NCI-H2196 treated with DMSO at 0.1 percent for 48 hours (cell line): ENCODE measurements around the gene PADI1.

Experiments used
- DNase-seq: peaks from one replicate; lab custom pipeline; 2025; ENCODE audit not compliant: unreplicated experiment; lab: John Stamatoyannopoulos, UW

Gene PADI1

DNA sequence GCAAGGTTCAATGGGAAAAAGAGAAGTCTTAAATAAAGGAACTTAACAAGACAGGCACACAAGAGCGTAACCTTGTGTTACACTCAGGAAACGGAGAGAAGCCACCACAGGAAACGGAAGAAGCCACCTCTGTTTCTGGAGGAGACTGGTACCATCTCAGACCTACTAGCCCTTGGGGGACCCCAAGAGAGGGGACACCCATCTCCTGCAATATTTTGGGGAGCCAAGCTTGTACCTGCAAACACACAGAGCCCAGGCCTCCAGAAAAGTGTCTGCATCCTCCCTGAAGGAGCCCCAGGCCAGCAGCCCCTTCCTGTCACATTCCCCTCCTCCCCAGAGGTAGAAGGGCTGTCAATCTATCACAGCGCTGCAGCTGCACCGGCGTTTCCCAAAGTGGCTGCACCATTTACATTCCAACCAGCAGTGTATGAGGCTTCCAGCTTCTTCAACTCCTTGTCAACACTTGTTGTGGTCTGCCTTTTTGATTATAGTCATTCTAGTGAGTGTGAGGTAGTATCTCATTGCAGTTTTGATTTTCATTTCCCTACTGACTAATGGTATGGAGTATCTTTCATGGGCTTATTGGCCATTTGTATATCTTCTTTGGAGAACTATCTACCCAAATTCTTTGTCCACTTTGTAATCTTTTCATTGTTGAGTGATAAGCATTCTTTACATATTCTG is 23.0 kb upstream of the PADI1 start:
- no peak for DNase-seq

DNA sequence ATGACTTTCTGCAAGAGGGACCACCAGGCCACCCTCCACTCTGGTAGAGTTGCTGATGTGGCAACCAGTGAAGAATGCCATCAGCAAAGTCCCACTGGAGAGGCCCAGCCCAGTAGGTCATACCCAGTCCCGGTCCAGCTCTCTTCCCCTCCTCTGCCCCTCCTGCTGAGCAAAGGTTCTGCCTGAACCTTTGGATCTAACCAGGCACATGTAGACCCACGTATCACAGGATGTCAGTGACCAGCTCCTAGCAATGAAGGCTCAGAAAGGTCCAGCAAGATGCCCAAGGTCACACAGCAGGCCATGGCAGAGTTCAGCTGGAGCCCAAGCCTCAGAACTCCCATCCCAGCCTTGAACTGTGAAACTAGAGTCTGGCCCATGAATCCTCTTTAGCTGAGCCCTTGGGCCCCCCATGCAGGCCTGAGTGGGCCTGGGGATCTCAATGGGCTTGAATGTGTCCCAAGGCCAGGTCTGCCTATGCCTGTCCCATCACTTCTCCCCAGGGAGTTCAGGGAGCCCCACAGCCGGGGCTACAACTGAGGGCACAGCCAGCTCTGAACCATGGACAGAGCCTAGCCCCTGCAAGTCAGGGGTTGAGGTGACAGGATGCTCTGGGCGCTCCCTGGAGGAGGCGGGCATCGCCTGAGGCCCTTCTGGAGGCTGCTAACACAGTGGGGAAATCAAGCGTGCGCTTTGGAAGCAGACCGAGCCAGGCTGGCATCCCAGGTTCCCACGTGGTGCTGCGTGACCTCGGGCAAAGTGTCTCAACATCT is 21.4 kb upstream of the PADI1 start:
- no peak for DNase-seq

DNA sequence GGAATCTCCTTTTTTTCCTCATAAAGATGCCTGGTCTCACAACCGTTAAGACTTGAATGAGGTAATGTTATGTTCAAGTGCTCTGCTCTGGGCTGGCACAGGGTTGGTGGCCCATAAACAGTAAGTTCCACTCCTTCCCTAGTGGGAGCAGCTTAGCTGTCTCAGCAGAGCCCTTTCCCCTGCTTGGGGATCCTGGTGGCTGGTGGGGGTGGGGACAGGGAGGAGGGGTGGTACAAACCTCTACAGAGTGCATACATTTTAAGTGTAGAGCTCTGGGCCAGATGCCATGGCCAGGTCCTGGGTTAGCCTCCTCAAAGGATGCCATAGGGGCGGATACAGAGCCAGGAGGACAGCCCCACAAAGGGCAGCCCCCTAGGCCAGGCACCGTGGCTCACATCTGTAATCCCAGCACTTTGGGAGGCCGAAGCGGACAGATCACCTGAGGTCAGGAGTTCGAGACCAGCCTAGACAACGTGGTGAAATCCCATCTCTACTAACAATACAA is 20.7 kb upstream of the PADI1 start:
- DNase-seq = no peak

DNA sequence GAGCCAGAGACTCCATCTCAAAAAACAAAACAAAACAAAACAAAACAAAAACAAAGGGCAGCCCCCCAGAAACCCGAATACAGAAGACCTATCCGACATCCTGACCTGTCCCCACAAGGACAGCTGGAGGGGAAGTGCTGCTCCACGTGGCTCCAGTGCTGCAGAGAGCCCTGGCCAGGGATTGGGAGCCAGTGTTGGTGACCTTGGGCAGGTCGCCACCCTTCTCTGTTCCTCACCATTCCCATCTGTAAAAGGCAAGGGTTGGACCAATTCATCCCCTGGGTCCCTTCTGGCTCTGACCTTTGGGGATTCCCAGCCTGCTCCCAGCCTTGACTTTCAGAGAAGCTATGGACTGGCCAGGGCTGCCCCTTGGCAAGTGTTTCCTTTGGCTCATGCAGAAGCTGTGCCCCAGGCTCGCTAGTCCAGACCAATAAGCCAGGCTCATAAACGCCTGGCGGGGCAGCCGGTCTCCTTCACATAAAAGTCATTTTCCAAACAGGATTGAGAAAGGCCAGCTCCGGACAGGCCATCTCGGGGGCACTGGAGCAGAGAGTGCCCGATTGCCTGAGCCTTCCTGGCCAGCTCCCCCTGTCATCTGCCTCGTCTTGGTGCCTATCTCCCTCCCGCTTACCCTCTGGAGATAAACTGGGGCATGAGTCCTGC is 20.0 kb upstream of the PADI1 start:
- no peak for DNase-seq

DNA sequence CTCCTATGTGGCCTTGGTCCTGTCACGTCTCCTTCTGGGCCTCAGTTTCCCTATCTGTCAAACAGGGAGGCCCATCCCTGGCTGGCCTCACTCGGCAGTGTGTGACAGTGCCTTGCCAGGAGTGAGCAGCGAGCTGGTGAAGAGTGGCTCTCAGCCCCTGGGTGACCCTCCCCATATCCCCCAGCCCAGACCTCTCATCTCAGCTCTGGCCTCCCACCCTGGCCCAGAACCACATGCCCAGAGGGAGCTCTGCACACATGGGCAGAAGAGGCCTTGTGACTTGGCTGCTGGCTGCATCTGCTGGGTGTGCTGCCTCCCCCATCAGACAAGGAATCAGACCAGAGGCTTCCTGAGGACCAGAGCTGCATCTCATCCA is 19.5 kb upstream of the PADI1 start:
- no peak for DNase-seq

DNA sequence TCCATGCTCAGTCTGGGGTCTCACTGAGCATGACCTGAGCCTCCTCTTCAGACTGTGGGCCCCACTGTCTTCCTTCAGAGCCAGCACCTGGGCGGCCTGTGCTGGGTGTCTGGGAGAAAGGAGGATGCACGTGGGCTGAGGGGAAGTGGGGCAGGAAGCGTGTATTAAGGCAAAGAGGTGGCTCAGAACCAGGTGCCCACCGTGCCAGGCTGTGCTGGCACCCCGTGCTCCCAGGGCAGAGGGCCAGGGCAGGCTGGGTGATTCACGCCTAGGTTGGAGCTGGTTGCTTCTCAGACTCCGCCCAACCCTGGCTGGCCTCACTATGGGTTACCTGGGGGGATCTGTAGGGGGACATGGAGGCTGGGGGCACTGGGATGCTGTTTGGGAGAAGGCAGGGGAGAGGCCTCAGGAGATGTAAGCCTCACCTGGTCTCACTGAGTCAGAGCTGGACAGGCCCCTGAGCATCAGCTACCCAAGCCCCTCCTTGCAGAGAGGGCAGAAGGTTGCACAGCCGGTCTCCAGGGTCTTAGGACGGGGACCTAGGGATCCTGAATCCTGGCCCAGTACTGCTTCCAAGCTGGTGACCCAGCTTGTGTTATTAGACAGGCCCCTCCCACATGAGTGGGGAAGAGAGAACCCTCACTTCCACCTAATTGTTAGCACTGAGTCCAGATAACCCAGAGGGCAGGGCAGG is 18.6 kb upstream of the PADI1 start:
- no peak for DNase-seq

DNA sequence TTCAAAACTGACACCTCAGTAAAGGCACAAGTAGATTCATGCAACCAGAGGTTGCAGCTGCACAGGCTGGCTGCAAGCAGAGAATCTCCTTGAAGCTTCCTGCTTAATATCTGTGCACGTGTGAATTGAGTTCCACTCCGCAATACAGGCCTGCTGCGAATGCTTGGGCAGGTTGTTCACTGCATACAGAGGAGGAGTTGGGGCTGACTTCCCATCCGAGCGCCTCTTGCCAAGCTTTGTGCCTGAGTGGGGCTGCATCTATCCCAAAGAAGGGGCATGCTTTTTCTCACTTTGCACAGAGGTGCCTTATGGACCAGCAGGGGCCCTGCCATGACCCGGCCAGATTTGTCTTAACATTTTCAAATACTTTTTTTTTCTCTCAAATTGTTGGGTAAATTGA is 17.9 kb upstream of the PADI1 start:
- no peak for DNase-seq

DNA sequence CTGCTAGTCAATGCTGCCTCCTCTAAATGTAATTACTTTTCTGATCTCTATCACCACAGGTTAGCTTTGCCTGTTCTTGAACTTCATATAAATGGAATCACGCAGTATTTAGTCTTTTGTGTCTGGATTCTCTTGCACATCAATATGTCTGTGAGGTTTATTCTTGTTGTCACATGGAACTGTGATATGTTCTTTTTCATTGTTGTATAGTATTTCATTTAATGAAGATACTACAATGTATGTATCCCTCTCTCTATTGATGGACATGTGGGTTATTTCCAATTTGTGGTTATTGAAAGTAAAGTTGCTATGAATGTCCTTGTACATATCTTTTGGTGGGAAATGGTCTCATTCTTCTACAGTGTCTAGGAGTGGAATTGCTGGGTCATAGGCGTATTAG is 16.7 kb upstream of the PADI1 start:
- no peak for DNase-seq

DNA sequence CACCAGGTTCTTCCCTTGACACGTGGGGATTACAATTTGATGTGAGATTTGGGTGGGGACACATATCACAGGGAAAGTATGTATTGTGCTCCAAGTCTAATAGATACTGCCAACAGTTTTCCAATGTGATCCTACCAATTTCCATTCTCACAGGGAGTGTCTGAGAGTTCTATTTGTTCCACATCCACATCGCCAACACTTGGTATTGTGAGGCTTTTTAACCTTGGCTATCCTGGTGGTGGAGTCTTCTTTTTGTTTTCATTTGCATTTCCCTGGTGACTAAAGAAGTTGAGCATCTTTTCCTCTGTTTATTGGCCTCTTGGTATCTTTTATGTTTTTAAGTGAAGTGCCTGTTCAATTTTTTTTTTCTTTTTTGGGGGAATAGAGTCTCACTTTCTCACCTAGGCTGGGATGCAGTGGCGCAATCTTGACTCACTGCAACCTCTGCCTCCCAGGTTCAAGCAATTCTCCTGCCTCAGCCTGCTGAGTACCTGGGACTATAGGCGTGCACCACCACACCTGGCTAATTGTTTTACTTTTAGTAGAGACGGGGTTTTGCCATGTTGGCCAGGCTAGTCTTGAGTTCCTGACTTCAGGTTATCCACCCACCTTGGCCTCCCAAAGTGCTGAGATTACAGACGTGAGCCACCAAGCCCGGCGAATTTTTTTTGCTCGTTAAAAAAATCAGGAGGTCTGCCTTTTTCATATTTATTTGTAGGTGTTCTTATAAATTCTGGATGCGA is 15.9 kb upstream of the PADI1 start:
- DNase-seq = no peak

DNA sequence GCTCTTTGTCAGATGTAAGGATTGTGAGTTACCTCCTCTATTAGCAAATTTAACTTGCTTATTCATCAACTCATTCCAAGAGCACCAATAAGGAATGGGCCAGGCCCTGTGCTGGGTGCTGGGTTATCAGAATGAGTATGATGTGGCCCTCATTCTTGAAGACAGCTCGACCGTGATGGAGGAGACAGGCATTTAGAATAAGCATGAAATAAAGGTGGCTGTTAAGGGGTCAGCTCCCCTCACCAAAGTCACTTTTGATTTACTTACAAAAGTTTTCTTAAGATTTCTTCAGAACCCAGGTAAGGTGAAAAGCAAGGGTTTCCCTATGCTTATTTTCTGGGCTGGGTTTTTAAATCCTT is 15.3 kb upstream of the PADI1 start:
- DNase-seq = no peak

DNA sequence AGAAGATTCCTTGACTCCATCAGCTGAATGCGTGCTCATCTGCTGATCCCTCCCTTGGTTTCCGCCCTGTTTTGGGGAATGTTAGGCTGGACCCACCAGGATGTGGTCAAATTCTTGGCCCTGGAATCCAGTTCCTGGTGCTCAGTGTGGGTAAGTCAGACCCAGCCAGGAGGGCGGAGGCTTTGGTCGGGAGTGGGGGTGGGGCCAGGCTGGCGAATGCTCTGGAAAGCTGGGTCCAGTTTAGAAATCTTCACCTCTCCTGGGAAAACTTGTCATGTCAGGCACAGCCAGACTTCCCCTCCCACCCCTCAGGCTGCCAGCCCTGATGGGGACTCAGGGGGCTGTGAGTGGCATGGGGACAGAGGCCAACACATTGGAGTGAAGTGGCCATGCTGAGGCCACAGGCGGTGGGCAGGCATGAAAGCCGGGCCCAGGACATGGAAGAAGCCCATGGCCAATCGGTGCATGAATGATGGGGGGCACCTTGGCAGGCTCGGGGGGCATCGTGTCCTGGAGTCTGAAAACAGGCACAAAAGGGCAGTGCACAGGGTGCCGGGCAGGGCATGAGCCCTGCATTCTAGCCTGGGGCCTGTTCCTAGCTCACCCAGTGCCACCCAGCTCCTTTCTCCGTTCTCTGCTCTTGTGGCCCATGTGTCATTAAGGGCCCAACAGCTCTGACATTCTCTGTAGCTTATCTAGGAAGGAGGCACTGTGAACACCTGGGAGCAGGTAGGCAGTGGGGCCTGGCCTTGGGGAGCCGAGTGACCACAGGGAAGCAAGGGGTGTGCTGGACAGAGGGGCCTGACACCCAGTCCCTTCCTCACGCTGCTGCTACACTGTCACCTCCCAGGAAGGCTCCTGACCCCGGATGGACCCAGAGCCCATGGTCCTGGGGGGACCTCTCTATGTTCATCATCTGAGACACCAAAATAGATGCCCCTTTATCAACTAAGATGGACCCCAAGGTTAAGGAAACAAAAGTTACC is 14.6 kb upstream of the PADI1 start:
- no peak for DNase-seq

DNA sequence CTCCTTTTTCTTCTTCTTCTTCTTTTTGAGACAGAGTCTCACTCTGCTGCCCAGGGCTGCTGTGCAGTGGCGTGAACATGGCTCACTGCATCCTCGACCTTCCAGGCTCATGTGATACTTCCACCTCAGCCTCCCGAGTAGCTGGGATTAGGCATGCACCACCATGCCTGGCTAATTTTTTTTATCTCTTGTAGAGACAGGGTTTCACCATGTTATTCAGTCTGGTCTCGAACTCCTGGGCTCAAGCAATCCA is 13.0 kb upstream of the PADI1 start:
- DNase-seq = no peak

DNA sequence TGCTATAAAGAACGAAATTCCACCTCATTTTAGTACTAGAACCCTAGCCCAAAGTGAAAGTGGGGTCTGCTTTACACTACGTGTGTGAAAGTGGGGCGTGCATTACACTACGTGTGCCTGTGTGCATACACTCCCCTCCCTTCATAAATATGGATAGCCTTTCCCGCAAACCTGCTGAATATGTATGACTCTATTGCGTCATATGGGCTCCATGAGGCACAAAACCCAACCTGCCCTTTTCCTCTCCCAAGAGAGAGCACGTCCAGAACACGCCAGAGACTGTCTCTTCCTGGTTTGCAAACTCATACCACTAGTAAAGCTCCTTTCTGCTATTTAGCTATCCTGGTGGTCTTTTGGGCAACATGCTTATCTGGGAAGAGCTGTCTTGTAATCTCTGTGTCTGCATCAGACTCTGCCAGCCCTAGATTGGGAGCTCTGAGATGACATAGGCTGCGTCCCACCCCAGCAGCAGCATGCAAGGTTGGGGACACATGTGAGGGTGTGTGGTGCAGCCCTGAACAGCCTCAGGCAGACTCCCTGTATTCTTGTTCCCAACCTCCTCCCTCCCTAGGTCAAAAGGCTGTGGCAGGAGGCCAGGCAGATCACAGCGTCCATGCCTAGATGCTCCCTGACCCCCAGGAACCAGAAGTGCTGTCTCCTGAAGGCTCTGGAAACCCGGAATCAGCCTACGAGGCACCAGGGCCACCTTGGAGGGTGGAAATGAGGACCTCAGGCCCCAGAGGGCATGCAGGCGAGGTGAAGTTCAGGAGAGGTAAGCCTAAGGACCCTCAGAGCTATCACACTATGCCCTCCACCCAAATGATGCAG is 12.3 kb upstream of the PADI1 start:
- DNase-seq = no peak

DNA sequence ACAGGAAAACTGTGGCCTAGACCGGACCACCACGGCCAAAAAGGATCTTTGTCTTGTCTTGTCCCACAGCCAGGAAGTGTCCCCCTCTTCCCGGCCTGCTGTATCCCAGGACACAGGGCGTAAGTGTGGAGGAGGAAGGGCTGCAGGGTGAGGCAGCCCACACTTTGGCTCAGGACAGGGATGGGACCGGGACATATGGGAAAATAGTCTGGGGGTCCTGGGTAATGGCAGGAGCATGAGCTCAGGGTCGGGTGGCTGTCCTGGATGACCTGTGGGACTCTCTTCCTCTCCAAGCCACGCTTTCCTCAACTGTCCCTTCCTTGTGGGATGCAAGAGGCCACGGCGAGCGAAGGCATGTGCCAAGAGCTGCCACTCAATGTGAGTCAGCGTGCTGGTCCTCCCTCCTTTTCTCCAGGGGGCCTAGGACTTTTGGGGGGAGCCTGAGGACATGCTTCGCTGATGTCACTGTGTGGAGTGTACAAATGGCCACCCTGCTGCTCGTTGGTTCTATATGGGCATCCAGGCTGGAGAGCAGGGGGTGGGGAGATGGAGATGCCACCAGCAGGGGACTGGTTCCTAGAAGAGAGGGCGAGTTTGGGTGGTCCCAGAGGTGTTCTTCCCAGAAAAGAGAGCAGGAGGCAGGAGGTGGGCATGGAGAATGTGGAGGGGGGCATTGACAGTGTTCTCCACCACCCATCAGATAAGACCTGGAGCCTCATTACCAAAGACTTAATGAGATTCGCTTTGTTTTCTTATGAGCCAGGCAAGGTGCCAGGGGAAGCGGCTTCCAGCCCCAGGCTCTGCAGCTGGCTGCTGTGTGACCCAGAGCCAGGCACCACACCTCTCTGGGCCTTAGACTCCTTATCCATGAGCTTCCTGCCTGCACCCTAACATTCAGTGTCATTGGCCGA is 11.5 kb upstream of the PADI1 start:
- no peak for DNase-seq

DNA sequence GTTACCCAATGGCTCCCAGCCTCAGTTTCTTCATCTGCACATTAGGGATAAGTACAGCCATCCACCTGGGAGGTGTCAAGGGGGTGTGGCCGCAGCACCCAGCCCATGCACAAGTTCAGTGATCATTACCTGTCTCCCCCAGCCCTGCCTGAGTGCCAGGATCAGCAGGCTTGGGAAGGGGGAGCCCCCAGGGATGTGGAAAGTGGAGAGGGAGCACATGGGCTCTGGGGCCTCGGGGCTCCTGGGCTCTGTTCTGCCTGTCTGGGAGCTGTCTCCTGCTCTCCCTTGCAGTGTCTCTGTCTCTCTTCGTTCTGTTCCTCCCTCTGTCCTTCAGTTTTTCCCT is 10.8 kb upstream of the PADI1 start:
- no peak for DNase-seq

DNA sequence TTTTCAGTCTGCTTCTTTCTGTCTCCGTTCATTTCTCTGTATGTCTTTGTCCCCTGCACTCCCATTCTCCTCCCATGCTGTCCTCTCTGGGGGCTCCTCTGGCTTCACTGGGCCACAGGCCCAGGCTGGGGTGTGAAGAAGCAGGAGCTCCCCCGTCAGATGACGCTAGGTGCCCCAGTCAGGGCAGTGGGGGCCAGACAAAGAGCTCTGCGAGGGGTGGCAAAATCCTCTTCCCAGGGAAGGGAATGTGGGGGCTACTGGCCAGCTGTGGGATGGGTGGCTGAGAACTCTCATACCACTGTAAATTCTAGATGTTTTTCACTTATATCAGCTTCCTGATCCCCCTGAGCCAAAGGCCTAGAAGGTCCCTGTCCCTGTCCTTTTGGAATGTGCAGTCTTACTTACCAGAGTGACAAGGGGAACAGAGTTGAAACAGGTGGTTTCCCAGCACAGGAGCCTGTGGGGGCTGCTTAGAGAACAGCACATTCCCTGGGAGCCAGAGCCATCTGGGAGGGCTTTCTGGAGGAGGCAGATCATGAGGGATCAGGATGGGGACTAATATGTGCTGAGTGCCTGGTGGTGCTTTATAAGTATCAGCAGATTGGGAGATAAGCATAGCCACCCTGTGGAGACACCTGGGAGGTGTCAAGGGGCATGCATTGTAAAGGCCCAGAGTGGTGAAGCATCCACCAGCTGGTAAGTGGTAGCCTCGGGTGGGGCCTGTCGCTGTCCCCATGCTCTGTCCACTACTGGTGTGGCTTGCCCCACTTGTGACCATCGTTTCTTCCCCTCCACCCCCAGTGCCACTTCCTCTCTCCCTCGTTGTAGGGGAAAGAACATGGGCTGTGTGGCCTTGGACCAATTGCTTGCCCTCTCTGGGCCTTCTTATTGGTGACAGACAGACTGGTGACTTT is 10.1 kb upstream of the PADI1 start:
- DNase-seq = no peak

DNA sequence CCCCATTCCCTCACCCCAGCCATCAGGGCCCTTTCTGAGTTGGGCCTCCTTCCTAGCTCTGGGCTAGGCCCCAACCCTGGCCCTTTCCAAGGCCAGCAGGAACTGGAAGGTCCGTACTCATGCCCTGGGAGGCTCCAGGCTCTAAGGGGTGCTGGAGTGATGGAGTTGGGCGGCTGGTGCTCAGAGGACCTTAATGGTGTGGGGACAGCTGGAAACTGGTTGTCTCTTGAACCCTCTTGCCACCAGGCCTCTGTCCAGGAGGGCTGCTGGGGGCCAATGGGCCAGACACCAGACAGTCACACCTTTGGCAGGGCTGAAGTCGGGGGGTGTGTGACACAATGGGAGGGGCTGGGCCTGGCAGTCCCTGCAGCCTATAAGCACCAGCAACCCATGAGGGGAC is 9.2 kb upstream of the PADI1 start:
- no peak for DNase-seq
